GM23338 (cell line): ENCODE data around the gene RPL41. TPM values are rescaled to one million over a fixed set of nuclear protein-coding genes. Genes with fewer than 3 reads are reported as not detected.

Source experiments
- ATAC-seq: fragments of 200-7000 bp; cut with Tn5 transposase; 3 replicates; pipeline ENCODE4 v1.9.1; 2020
- DNase-seq: peaks from one replicate; pipeline ENCODE4 v3.0.0-alpha.2; 2015; ENCODE audit warnings: low spot score
- H2AFZ ChIP-seq: fragments of 200-600 bp; sonication (generic); 2 replicates; pipeline ENCODE4 v1.8.0; 2016; ENCODE audit warnings: antibody characterized with exemption, mild to moderate bottlenecking, moderate library complexity
- H3F3A ChIP-seq: fragments of 200-600 bp; sonication (generic); replicated peaks from 2 replicates; pipeline ENCODE4 v1.8.0; 2017; ENCODE audit warnings: antibody characterized with exemption, mixed run types, low read depth
- H3K27ac ChIP-seq: fragments of 200-600 bp; sonication (generic); 2 replicates; pipeline ENCODE4 v1.6.1; 2016; ENCODE audit warnings: low read depth
- H3K27me3 ChIP-seq: fragments of 200-600 bp; sonication (generic); 2 replicates; pipeline ENCODE4 v1.8.0; 2016; ENCODE audit warnings: mild to moderate bottlenecking, mixed run types, moderate library complexity; ENCODE audit not compliant: insufficient read depth
- H3K36me3 ChIP-seq: fragments of 200-600 bp; sonication (generic); 2 replicates; pipeline ENCODE4 v1.8.0; 2016; ENCODE audit warnings: mild to moderate bottlenecking; ENCODE audit not compliant: insufficient read depth
- H3K4me1 ChIP-seq: fragments of 200-600 bp; sonication (generic); 2 replicates; pipeline ENCODE4 v1.8.0; 2016; ENCODE audit warnings: mild to moderate bottlenecking, moderate library complexity; ENCODE audit not compliant: insufficient read depth
- H3K4me2 ChIP-seq: fragments of 200-600 bp; sonication (generic); 2 replicates; pipeline ENCODE4 v1.7.1; 2017; ENCODE audit warnings: mixed run types
- H3K4me3 ChIP-seq: fragments of 200-600 bp; sonication (generic); 2 replicates; pipeline ENCODE4 v1.6.1; 2016; ENCODE audit warnings: mixed run types
- H3K79me2 ChIP-seq: fragments of 200-600 bp; sonication (generic); replicated peaks from 2 replicates; pipeline ENCODE4 v1.8.0; 2017; ENCODE audit warnings: mild to moderate bottlenecking; ENCODE audit not compliant: insufficient read depth
- H3K9me2 ChIP-seq: fragments of 200-600 bp; sonication (generic); 2 replicates; pipeline ENCODE4 v1.8.0; 2017; ENCODE audit not compliant: insufficient read depth
- H4K20me1 ChIP-seq: fragments of 200-600 bp; sonication (generic); replicated peaks from 2 replicates; pipeline ENCODE4 v1.8.0; 2017; ENCODE audit warnings: mild to moderate bottlenecking; ENCODE audit not compliant: insufficient read depth
- H3K27ac Mint-ChIP-seq: 2 replicates; pipeline ENCODE4 v1.8.0; 2020; ENCODE audit warnings: inconsistent platforms, mild to moderate bottlenecking, moderate library complexity, mixed read lengths
- H3K27me3 Mint-ChIP-seq: 3 replicates; pipeline ENCODE4 v1.8.0; 2022; ENCODE audit warnings: low read depth, mild to moderate bottlenecking, moderate library complexity, mixed read lengths, inconsistent platforms; ENCODE audit not compliant: insufficient read depth, poor library complexity
- H3K36me3 Mint-ChIP-seq: 3 replicates; pipeline ENCODE4 v1.8.0; 2021; ENCODE audit warnings: low read depth, mild to moderate bottlenecking, inconsistent platforms, moderate library complexity, mixed read lengths
- H3K4me1 Mint-ChIP-seq: 3 replicates; pipeline ENCODE4 v1.8.0; 2020; ENCODE audit warnings: mild to moderate bottlenecking, inconsistent platforms, mixed read lengths
- H3K4me3 Mint-ChIP-seq: 3 replicates; pipeline ENCODE4 v1.8.0; 2021; ENCODE audit warnings: moderate library complexity, mild to moderate bottlenecking, inconsistent platforms, mixed read lengths
- H3K9me3 Mint-ChIP-seq: 3 replicates; pipeline ENCODE4 v1.8.0; 2020; ENCODE audit warnings: moderate library complexity, mild to moderate bottlenecking, inconsistent platforms, mixed read lengths
- CTCF ChIP-seq, 2 experiments: fragments of 200-600 bp in 1 of 2; sonication (generic) in 1 of 2; conservative IDR thresholded peaks; 2 replicates each; pipeline versions ENCODE4 v1.5.1 to v1.6.1; 2016 to 2017; ENCODE audit warnings: antibody characterized with exemption in 2 of 2, low read depth in 2 of 2, mild to moderate bottlenecking in 2 of 2, moderate library complexity in 1 of 2
- ETS1 ChIP-seq: IDR thresholded peaks from 2 replicates; pipeline ENCODE4 v1.6.1; 2016; ENCODE audit warnings: antibody characterized with exemption
- JUNB ChIP-seq: IDR thresholded peaks from one replicate; pipeline ENCODE4 v1.6.1; 2016; ENCODE audit warnings: antibody characterized with exemption; ENCODE audit not compliant: unreplicated experiment
- NANOG ChIP-seq: IDR thresholded peaks from 2 replicates; pipeline ENCODE4 v1.6.1; 2016; ENCODE audit warnings: antibody characterized with exemption, borderline replicate concordance
- REST ChIP-seq: IDR thresholded peaks from one replicate; pipeline ENCODE4 v1.6.1; 2018; ENCODE audit warnings: antibody characterized with exemption; ENCODE audit not compliant: unreplicated experiment
- STAT1 ChIP-seq: IDR thresholded peaks from one replicate; pipeline ENCODE4 v1.6.1; 2016; ENCODE audit warnings: antibody characterized with exemption; ENCODE audit not compliant: unreplicated experiment
- ZNF114 ChIP-seq: fragments of 250-450 bp; sonication (Bioruptor Pico); IDR thresholded peaks from 2 replicates; pipeline ENCODE4 v1.5.0; 2020; ENCODE audit warnings: mild to moderate bottlenecking, moderate library complexity
- ZNF462 ChIP-seq: fragments of 250-450 bp; sonication (Bioruptor Pico); IDR thresholded peaks from 2 replicates; pipeline ENCODE4 v1.5.0; 2020; ENCODE audit warnings: mild to moderate bottlenecking, moderate library complexity
- polyA plus RNA-seq: library from polyadenylated mRNA; unstranded; fragments of >200 nt; fragmentation: Nextera tagmentation; extraction: Ambion mirVana; gene quantifications from 2 replicates; pipeline ENCODE4 v1.2.1, GENCODE V29; 2016
- total RNA-seq: library from RNA; depleted of rRNA; stranded (reverse); fragments of >200 nt; shearing (Covaris generic); gene quantifications from 2 replicates; pipeline ENCODE4 v1.2.3, GENCODE V29; 2014

Gene RPL41
- total and polyA plus RNA-seq, 2 experiments from 2014 or later, result 2,039 to 3,875 TPM

- TF ChIP-seq ETS1, result no peak
- TF ChIP-seq NANOG, result no peak
- no peak for TF ChIP-seq ZNF462 (CRISPR knock-in tag)
Observed at GRCh38 chr12:56087220-56087619, 29.2 kb upstream of the RPL41 start (continued).

GRCh38 chr12:56097738-56098137 is 18.7 kb upstream of the RPL41 start:
- Histone ChIP-seq H3K79me2 (no peaks in the 10 kb centered on the region), H3F3A (peaks cover 18% of the 10 kb centered on the region), H3K4me2 (no peak overlapping the region), H3K9me2 (no peaks in the 10 kb centered on the region), H3K36me3 (peaks cover 57% of the 10 kb centered on the region), H4K20me1 (no peaks in the 10 kb centered on the region), H3K27me3 (no peaks in the 10 kb centered on the region), H3K27ac (no peak overlapping the region), H2AFZ (no peak overlapping the region), H3K4me3 (no peak overlapping the region), H3K4me1 (no peaks in the 10 kb centered on the region)
- ATAC-seq (no peak), DNase-seq (no peak)
- peaks cover 1% of the 10 kb centered on the region for H3K27me3 Mint-ChIP-seq
- no peaks in the 10 kb centered on the region; the same call in 2 of the 3 replicates for H3K4me1 Mint-ChIP-seq
- H3K36me3 Mint-ChIP-seq, result peaks cover 91% of the 10 kb centered on the region
- H3K9me3 Mint-ChIP-seq, result no peaks in the 10 kb centered on the region
- no peak overlapping the region for H3K4me3 Mint-ChIP-seq
- H3K27ac Mint-ChIP-seq, result no peak overlapping the region
- TF ChIP-seq STAT1, result no peak
- no peak for TF ChIP-seq ZNF114
- TF ChIP-seq REST, result no peak
- TF ChIP-seq CTCF (conservative IDR thresholded peaks at IDR 0.05; ENCODE audit: low read depth in 2 of 2), result no peak
- no peak for TF ChIP-seq JUNB
- no peak for TF ChIP-seq NANOG
